Right lung (tissue), 10 donors: ENCODE measurements around the gene PLXNB2. TPM values are rescaled to one million over a fixed set of nuclear protein-coding genes. Genes with fewer than 3 reads are reported as not detected.
"Not testable (repeated sequence)": the region's sequence is repeated elsewhere in the genome, so short reads cannot be mapped to it uniquely, and the experiment has no call there.

Source experiments
- DNase-seq, 2 donors: peaks; one replicate each; pipeline ENCODE4 v3.0.0-alpha.2; 2013
- long read RNA-seq, 8 donors: transcript quantifications; one replicate each; lab custom pipeline, GENCODE V29; 2026
- polyA plus RNA-seq, 5 donors: library from polyadenylated mRNA; unstranded; fragments of 120-200 nt; gene quantifications; one replicate each; pipeline versions ENCODE4 v1.2.1 to v1.2.3, GENCODE V29; 2013; ENCODE audit warnings: inconsistent platforms in 1 of 5, low replicate concordance in 1 of 5; ENCODE audit not compliant: insufficient read length in 5 of 5, insufficient read depth in 1 of 5

PLXNB2 gene, protein sequence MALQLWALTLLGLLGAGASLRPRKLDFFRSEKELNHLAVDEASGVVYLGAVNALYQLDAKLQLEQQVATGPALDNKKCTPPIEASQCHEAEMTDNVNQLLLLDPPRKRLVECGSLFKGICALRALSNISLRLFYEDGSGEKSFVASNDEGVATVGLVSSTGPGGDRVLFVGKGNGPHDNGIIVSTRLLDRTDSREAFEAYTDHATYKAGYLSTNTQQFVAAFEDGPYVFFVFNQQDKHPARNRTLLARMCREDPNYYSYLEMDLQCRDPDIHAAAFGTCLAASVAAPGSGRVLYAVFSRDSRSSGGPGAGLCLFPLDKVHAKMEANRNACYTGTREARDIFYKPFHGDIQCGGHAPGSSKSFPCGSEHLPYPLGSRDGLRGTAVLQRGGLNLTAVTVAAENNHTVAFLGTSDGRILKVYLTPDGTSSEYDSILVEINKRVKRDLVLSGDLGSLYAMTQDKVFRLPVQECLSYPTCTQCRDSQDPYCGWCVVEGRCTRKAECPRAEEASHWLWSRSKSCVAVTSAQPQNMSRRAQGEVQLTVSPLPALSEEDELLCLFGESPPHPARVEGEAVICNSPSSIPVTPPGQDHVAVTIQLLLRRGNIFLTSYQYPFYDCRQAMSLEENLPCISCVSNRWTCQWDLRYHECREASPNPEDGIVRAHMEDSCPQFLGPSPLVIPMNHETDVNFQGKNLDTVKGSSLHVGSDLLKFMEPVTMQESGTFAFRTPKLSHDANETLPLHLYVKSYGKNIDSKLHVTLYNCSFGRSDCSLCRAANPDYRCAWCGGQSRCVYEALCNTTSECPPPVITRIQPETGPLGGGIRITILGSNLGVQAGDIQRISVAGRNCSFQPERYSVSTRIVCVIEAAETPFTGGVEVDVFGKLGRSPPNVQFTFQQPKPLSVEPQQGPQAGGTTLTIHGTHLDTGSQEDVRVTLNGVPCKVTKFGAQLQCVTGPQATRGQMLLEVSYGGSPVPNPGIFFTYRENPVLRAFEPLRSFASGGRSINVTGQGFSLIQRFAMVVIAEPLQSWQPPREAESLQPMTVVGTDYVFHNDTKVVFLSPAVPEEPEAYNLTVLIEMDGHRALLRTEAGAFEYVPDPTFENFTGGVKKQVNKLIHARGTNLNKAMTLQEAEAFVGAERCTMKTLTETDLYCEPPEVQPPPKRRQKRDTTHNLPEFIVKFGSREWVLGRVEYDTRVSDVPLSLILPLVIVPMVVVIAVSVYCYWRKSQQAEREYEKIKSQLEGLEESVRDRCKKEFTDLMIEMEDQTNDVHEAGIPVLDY (N-terminal part only)
- 100 to 1,000 TPM in 4 of 5 donors, 10 to 100 TPM in 1; 96.7 to 147 (median 137) TPM for polyA plus RNA-seq
- long read RNA-seq, donor 1, partial matches to known transcripts, result 0 of 2 reads
- long read RNA-seq, donor 1, other reads (novel, unspliced or antisense), result 0 of 2 reads
- long read RNA-seq, donor 2, full-length matches to known transcripts, result 3 of 23 reads
- long read RNA-seq, donor 2, partial matches to known transcripts, result 20 of 23 reads
- long read RNA-seq, donor 2, other reads (novel, unspliced or antisense), result 0 of 23 reads
- long read RNA-seq, donor 3, full-length matches to known transcripts, result 4 of 25 reads
- long read RNA-seq, donor 3, partial matches to known transcripts, result 21 of 25 reads
- long read RNA-seq, donor 3, other reads (novel, unspliced or antisense), result 0 of 25 reads
- long read RNA-seq, donor 4, full-length matches to known transcripts, result 6 of 27 reads
- long read RNA-seq, donor 4, partial matches to known transcripts, result 21 of 27 reads
- long read RNA-seq, donor 4, other reads (novel, unspliced or antisense), result 0 of 27 reads
- long read RNA-seq, donor 5, full-length matches to known transcripts, result 5 of 12 reads
- long read RNA-seq, donor 5, partial matches to known transcripts, result 7 of 12 reads
- long read RNA-seq, donor 5, other reads (novel, unspliced or antisense), result 0 of 12 reads
- long read RNA-seq, donor 6, full-length matches to known transcripts, result 9 of 76 reads
- long read RNA-seq, donor 6, partial matches to known transcripts, result 67 of 76 reads
- long read RNA-seq, donor 6, other reads (novel, unspliced or antisense), result 0 of 76 reads
- long read RNA-seq, donor 7, full-length matches to known transcripts, result 2 of 48 reads
- long read RNA-seq, donor 7, partial matches to known transcripts, result 46 of 48 reads
- long read RNA-seq, donor 7, other reads (novel, unspliced or antisense), result 0 of 48 reads
- long read RNA-seq, donor 8, partial matches to known transcripts, result 13 of 13 reads
- long read RNA-seq, donor 8, other reads (novel, unspliced or antisense), result 0 of 13 reads

DNA sequence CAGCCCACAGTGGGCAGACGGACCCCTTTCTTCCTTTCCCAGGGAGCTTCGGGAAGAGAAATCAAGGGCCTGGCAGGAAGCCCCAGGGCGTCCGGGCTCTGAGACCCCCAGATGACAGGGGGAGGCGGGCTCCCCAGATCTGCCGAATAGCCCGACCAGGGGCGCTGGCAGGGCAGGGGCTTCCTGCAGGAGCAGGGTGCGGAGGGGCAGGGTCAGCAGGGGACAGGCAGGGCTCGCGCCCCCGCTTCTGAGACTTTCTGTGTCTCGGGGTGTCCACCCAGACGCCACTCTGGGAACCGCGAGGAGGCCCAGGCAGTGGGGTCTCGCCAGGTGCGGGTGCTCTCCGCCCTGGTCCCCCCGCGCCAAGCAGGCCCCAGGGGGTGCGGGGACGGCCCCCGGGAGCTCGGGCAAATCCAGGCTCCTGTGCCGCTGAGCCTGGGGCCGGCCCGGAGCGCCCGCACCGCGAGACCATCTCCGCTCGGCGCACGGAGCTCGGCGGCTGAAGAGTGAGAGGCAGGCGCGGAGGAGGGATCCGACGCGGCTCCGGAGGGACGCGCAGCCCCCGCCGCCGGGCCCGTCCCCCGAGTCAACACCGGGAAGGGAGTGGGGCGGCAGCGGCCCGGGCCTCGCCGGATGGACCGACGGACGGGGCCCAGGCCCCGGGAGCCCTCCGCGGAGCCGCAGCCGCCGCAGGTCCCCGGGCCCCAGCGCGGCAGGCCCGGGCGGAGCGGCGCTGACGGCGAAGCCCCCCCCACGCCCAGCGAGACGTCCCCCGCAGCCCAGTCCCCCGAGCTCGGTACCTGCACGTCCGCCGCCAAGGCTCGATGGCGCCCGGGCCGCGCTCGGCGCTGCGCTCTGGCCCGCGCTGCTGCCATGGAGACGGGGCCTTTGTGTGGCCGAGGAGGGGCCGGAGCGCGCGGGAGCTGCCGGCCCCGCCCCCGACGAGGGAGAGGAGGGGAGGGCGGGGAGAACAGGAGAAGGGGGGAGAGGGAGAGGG is at the start of gene PLXNB2:
Gene PLXNB2 (minus strand): TSS at position 894 of the 997 bp plus-strand sequence. CDS start 17,062 bp downstream, outside the sequence.
- peak; percentile 88 to 90 for DNase-seq

DNA sequence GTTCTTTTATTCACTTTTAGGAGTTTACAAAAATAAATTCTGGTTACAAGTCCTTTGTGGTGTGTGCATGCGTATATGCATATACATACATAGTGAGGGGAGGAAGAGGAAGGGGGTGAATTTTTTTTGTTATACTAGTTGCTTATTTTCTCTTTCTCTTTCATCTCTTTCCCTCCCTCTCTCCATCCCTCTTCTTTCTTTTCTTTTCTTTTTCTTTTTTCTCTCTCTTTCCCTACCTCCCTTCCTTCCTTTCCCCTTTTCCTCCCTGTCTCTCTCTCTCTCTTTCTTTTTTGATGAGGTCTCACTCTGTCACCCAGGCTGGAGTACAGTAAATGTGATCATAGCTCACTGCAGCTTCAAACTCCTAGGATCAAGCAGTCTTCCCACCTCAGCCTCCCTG is 49.8 kb upstream of the PLXNB2 start:
- DNase-seq, result no peak

DNA sequence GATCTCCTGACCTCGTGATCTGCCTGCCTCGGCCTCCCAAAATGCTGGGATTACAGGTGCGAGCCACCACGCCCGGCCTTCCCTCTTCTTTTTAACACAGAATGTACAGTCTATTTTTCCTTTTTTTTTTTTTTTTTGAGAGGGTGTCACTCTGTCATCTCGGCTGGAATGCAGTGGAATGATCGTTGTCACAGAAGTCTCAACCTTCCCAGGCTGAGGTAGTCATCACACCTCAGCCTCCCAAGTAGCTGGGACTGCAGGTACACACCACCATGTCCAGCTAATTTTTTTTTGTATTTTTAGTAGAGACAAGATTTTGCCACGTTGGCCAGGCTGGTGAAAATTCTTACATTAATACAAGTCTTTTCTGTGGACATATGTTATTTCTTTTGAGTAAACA is 48.7 kb upstream of the PLXNB2 start:
- no peak for DNase-seq

DNA sequence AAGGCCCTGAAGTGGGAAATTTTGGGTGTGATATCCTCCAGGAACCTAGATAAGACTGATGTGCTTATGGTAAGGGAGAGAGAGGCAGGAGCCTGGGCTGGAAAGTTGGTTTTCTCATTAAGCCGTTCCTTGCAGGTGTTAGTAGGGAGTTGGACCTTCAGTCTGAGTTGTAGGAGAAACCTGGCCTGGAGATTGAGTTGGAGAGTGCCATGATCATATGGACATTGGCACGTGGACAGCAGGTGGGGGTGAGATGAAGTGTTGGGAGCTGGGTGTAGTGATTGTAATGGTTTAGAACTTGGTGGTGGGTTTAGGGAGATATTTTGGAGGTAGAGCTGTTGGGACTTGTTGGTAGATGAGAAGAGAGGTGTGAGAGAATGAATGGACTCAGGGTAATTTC is 40.6 kb upstream of the PLXNB2 start:
- DNase-seq, result no peak

DNA sequence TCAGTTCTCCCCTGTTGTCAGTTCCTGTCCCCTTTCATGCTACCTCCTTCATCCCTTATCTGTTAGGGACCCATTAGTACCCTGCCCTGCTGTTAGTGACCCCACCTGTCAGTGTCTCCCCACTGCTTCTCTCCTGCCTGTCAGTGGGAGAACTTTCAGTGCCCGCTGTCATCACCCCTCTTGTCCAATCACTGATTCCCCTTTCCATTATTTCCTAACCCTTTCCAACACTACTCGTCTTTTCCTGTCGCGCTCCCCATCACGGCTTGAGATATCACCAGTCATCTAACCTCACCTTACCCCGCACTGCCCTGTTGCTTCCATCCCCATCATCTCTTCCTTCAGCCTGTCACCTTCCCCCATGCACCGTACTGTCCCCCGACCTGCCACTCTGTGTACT is 39.7 kb upstream of the PLXNB2 start:
- no peak for DNase-seq

DNA sequence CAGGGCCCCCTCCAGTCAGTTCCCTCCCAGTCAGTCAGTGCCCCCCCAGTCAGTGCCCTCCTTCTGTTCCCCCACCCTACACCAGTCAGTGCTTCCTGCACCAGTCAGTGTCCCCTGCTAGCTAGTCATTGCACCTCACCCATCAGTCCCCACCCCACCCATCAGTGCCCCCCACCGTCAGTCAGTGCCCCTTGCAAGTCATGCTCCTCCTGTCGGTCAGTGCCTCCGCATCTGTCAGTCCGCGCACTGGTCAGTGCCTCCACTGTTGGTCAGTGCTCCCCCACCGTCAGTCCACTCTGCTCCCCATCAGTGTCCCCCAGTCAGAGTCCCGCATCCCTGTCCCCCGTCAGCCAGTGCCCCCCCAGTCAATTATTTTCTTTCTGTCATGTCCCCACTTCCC is 39.0 kb upstream of the PLXNB2 start:
- no peak for DNase-seq

DNA sequence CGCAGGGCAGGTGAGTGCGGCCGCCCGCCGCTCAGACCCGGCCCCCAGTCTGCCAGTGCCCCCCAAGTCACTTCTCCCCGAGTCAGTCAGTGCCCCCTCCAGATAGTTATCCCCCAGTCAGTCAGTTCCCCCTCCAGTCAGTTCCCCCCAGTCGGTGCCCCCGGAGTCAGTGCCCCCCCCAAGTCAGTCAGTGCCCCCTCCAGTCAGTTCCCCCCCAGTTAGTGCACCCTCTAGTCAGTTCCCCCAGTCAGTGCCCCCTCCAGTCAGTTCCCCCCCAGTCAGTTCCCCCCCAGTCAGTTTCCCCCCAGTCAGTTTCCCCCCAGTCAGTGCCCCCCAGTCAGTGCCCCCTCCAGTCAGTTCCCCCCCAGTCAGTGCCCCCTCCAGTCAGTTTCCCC is 36.1 kb upstream of the PLXNB2 start:
- no peak for DNase-seq

DNA sequence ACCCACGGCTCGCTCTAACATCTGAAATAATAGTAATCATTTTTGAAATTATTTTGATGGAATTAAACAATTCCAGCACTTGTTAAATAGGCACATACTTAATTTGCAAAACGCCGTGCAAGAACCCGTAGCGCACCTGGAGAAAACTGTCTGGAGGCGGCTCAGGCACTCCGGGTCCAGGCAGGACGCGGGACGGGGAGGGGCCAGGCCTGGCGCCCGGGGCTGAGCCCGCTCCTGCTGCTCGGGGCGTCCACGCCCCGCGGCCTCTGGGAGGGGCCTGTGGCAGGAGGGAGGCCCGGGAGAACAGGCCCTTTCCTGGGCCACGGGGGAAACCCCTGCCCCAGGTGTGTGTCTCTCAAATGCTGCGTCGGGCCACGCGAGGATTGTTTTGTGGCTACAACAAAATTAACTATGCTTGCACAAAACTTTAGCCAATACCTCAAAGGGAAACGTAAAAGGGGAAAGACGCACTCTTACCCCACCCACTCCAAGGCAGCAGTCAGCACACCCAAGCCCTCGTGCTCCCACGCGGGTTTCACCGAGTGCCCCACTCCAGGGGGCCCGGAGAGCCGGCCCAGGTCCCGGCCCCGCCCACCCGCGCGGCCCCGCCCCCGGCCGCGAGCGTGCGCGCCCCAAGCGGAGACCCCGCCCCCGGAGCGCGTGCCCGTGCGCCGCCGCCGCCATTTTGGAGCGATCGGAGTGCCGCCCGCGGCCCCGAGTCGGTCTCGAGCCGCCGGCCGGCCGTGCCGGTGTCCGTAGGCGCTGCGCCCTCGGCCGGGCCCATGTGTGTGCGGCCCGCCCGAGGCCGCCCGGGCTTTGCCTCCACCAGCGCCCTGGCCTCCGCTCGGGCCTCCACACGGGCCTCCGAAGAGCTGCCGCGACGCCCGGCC is 35.5 kb upstream of the PLXNB2 start, which contains the start of gene PPP6R2:
Gene PPP6R2 (plus strand): TSS at position 677 of the 890 bp plus-strand sequence. CDS start 50,582 bp downstream, outside the sequence.
- DNase-seq, result peak; percentile 53 to 62

DNA sequence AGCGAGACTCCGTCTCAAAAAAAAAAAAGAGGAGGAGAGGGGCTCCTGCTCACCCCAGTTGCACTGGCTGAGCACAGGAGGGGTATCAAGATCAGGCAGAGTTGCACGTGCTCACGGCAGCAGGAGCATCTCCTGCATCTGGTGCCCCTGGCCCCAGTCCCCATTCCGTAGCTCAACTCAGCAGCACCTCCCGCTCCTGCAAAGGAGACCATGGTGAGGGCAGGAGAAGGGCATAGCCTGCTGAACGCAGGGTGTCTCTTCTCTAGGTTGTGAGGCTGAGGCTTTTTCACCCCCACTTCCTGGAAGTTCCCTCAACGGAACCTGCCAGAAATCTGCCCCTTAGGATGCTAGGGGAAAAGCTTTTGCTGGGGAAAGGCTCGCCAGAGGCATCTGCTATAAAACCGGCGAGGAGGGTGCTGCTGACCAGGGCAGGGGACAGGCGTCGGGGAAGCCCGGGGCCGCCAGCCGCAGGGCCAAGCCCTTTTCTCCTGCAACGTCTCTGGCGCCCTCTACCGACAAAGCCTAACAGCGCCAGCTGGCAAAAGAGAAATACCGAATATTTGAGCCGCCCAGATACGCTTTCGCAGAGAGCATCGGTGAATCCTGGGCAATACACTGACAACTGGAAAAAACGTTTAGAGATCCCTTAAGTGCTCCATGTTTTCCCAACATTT is 34.7 kb upstream of the PLXNB2 start:
- DNase-seq, result peak; percentile 72 to 81

DNA sequence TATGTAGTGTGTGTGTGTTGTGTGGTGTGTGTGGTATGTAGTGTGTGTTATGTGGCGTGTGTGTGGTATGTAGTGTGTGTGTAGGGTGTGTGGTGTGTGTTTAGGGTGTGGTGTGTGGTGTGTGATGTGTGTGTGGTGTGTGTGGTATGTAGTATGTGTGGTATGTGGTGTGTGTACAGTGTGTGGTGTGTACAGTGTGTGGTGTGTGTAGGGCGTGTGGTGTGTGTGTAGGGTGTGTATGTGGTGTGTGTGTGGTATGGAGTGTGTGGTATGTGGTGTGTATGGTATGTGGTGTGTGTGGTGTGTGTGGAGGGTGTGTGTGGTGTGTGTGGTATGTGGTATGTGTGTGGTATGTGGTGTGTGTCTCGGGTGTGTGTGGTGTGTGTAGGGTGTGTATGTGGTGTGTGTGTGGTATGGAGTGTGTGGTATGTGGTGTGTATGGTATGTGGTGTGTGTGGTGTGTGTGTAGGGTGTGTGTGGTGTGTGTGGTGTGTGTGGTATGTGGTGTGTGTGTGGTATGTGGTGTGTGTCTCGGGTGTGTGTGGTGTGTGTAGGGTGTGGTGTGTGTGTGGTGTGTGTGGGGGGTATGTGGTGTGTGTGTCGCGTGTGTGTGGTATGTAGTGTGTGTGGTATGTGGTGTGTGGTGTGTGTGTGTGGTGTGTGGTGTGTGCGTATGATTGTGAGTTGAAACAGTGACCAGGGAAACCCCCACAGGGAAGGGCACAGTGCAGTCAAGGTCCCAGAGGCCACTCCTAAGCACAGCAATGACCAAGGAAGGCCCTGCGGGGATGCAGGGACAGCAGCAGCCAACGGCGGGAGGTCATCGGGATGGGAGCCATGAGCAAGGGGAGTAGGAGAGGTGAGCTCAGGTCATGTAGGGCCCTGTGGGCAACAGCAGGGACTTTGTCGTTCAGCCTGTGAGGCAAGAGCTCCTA is 32.8 kb upstream of the PLXNB2 start:
- no peak for DNase-seq

DNA sequence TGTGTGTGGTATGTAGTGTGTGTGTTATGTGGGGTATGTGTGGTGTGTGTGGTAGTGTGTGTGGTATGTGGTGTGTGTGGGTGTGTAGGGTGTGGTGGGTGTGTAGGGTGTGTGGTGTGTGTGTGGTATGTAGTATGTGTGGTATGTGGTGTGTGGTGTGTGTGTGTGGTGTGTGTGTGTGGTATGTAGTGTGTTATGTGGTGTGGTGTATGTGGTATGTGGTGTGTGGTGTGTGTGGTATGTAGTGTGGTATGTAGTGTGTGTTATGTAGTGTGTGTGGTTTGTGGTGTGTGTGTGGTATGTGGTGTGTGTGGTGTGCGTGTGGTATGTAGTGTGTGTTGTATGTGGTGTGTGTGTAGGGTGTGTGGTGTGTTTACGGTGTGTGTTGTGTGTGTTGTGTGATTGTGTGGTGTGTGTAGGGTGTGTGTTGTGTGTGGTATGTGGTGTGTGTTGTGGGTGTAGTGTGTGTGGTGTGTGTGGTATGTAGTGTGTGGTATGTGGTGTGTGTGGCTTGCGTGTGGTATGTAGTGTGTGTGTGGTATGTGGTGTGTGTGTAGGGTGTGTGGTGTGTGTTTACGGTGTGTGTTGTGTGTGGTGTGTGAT is 31.5 kb upstream of the PLXNB2 start:
- DNase-seq, result no peak

DNA sequence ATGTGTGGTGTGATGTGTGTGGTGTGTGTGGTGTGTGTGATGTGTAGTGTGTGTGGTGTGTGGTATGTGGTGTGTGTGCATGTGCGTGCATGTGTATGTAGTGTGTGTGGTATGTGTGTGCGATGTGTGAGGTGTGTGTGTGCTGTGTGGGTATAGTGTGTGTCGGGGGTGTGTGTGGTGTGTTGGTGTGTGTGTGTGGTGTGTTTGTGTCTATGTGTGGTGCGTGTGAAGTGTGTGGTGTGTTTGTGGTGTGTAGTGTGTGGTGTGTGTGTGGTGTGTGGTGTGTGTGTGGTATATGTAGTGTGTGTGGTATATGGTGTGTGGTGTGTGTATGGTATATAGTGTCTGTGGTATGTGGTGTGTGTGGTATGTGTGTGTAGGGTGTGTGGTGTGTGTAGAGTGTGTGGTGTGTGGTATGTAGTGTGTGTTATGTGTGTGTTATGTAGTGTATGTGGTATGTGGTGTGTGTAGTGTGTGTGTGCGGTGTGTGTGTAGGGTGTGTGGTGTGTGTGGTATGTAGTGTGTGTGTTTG is 30.7 kb upstream of the PLXNB2 start:
- DNase-seq, result no peak

DNA sequence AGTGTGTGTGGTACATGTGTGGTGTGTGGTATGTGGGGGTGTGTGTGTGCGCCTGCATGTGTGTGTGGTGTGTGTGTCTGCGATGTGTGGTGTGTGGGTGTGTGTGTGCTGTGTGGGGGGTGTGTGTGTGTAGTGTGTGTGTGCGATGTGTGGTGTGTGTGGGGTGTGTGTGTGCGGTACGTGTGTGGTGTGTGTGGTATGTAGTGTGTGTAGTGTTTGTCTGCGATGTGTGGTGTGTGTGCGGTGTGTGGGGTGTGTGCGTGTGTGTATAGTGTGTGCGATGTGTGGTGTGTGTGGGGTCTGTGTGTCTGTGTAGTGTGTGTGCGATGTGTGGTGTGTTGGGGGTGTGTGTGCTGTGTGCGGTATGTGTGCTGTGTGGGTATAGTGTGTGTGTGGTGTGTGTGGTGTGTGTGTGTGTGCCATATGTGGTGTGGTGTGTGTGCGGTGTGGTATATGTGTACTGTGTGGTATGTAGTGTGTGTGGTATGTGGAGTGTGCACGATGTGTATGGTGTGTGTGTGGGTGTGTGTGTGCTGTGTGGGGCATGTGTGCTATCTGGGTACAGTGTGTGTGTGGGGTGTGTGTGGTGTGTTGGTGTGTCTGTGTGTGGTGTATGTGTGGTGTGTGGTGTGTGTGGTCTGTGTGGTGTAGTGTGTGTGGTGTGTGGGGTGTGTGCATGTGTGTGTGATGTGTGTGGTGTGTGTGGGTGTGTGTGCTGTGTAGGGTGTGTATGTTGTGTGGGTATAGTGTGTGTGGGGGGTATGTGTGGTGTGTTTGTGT is 30.0 kb upstream of the PLXNB2 start:
- no peak for DNase-seq

DNA sequence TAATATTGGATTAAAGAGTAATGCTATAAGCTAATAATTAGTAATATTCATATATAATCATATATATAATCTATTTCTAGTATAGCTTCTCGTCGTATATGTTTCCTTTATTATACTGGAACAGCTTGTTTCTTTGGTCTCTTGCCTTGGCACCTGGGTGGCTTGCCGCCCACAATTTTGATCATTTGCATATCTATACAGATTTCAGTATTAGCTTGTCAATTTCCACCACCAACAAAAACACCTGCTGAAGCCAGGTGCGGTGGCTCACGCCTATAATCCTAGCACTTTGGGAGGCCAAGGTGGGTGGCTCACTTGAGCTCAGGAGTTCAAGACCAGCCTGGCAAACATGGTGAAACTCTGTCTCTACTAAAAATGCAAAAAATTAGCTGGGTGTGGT is 27.0 kb upstream of the PLXNB2 start:
- not testable (repeated sequence) for DNase-seq
